CD8-positive, alpha-beta memory T cell (primary cell): ENCODE results near the gene PI4KB. TPM values are rescaled to one million over a fixed set of nuclear protein-coding genes. Genes with fewer than 3 reads are reported as not detected.
A peak's percentile ranks its signal among the peaks of the same experiment; 100 is the strongest.
"Not testable (repeated sequence)": the region's sequence is repeated elsewhere in the genome, so short reads cannot be mapped to it uniquely, and the experiment has no call there.

Experiments used
- CTCF ChIA-PET: fragments of 350-600 bp; sonication (Branson Sonifier 250); formaldehyde crosslinking; loops from one replicate; lab custom pipeline; 2021; ENCODE audit warnings: antibody characterized with exemption; lab: Charles Lee
- POLR2A ChIA-PET: fragments of 350-600 bp; sonication (Branson Sonifier 250); formaldehyde crosslinking; loops from one replicate; lab custom pipeline; 2021; ENCODE audit warnings: antibody characterized with exemption; lab: Charles Lee
- DNase-seq, 5 donors: peaks; one replicate each; pipeline versions ENCODE4 v3.0.0 to v3.0.0-alpha.2; 2020 to 2022; ENCODE audit warnings: mixed read lengths in 1 of 5
- H3K27ac ChIP-seq: one replicate; pipeline ENCODE4 v1.7.0; 2013; ENCODE audit warnings: low read depth, mild to moderate bottlenecking, low read length, moderate library complexity
- H3K27me3 ChIP-seq: 2 replicates; pipeline ENCODE4 v1.7.0; 2013; ENCODE audit warnings: low read length, mild to moderate bottlenecking; ENCODE audit not compliant: insufficient read depth, poor library complexity, severe bottlenecking
- H3K36me3 ChIP-seq: 2 replicates; pipeline ENCODE4 v1.7.0; 2013; ENCODE audit warnings: mild to moderate bottlenecking, low read length, moderate library complexity; ENCODE audit not compliant: insufficient read depth
- H3K4me1 ChIP-seq: 2 replicates; pipeline ENCODE4 v1.7.0; 2013; ENCODE audit warnings: mild to moderate bottlenecking, low read length, moderate library complexity; ENCODE audit not compliant: insufficient read depth
- H3K4me3 ChIP-seq: 2 replicates; pipeline ENCODE4 v1.7.0; 2013; ENCODE audit warnings: mild to moderate bottlenecking, low read length
- H3K9me3 ChIP-seq: 2 replicates; pipeline ENCODE4 v1.7.0; 2013; ENCODE audit warnings: mild to moderate bottlenecking, low read length
- H3K27ac Mint-ChIP-seq, 8 donors: one replicate each; pipeline ENCODE4 v1.8.0; 2020 to 2021; ENCODE audit warnings: mixed read lengths in 8 of 8, mild to moderate bottlenecking in 6 of 8, inconsistent platforms in 3 of 8, moderate library complexity in 3 of 8
- H3K27me3 Mint-ChIP-seq, 2 donors: one replicate each; pipeline ENCODE4 v1.8.0; 2020 to 2021; ENCODE audit warnings: mixed read lengths in 2 of 2, mild to moderate bottlenecking in 1 of 2, moderate library complexity in 1 of 2
- H3K36me3 Mint-ChIP-seq, 3 donors: one replicate each; pipeline ENCODE4 v1.8.0; 2020 to 2021; ENCODE audit warnings: mixed read lengths in 3 of 3, inconsistent platforms in 1 of 3, mild to moderate bottlenecking in 1 of 3
- H3K4me1 Mint-ChIP-seq, 3 donors: one replicate each; pipeline ENCODE4 v1.8.0; 2020 to 2021; ENCODE audit warnings: mixed read lengths in 3 of 3, inconsistent platforms in 1 of 3, mild to moderate bottlenecking in 1 of 3
- H3K4me3 Mint-ChIP-seq, 7 donors: one replicate each; pipeline ENCODE4 v1.8.0; 2020 to 2021; ENCODE audit warnings: mixed read lengths in 7 of 7, mild to moderate bottlenecking in 6 of 7, moderate library complexity in 4 of 7, inconsistent platforms in 2 of 7
- H3K9me3 Mint-ChIP-seq, 5 donors: one replicate each; pipeline ENCODE4 v1.8.0; 2020 to 2022; ENCODE audit warnings: mixed read lengths in 5 of 5, mild to moderate bottlenecking in 3 of 5, moderate library complexity in 2 of 5, inconsistent platforms in 1 of 5
- polyA plus RNA-seq: library from polyadenylated mRNA; unstranded; fragments of 300-500 nt; fragmentation: Illumina TruSeq; gene quantifications from one replicate; pipeline ENCODE4 v1.2.3, GENCODE V29; 2021
- total RNA-seq, 2 experiments: library from RNA; stranded (reverse); gene quantifications; one replicate each; pipeline ENCODE4 v1.2.3, GENCODE V29; 2021

Gene PI4KB
- total and polyA plus RNA-seq, 3 experiments from 2014 or later: 59.9 to 67.5 (median 65.5) TPM

DNA sequence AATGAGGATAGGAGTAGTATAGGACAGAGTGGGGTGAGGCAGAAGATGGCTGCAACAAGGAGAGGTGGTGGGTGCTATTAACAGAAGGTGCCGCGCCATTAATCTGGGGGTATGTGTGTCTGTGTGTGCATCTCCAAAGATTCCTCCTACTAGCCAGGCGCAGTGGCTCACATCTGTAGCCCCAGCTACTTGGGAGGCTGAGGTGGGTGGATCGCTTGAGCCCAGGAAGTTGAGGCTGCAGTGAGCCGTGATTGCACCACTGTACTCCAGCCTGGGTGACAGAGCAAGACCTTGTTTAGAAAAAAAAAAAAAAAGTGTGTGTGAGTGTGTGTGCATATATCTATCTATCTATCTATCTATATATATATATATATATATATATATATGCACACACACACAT, 51.9 kb downstream of the PI4KB start:
- H3K4me3 ChIP-seq, H3K4me3 Mint-ChIP-seq, DNase-seq, H3K9me3 Mint-ChIP-seq, CTCF ChIA-PET, H3K36me3 ChIP-seq, H3K27ac Mint-ChIP-seq, H3K27ac ChIP-seq, H3K27me3 ChIP-seq, H3K27me3 Mint-ChIP-seq, H3K4me1 ChIP-seq, H3K9me3 ChIP-seq, H3K4me1 Mint-ChIP-seq, POLR2A ChIA-PET: not testable (repeated sequence)
- H3K36me3 Mint-ChIP-seq: peaks cover 0 to 14% (median 2%) of the 10 kb centered on the region in 3 donors

DNA sequence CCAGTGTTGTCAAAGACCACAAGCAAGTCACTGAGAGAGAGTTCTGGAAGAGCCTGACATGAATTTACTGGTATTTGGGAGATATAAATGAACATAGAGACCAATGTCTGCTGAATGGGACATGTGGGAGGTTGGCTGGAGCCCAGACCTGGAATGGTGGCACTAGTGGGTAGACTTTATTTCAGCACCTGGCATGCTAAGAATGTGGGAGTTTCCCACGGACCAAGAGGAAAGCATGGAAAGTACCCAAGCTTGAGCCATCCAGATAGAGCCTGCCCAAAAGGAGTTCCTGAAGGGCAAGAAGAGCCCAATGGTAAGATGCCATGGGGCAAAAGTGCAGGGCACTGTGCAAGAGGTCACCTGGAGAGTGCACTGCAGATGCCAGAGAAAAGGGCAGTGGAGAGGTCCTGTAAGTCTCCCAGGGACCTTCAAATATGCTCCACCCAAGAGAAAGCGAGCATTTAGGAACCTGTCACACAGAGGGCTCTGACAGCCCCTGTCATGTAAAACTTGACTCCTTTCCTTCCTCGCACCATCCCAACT, 53.2 kb downstream of the PI4KB start:
- no peaks in the 10 kb centered on the region for H3K36me3 ChIP-seq
- no peak overlapping the region for H3K4me3 Mint-ChIP-seq
- H3K4me1 ChIP-seq: no peaks in the 10 kb centered on the region
- no peaks in the 10 kb centered on the region for H3K9me3 Mint-ChIP-seq
- ChIA-PET POLR2A (no interaction called here), CTCF (no interaction called here)
- H3K4me1 Mint-ChIP-seq: no peaks in the 10 kb centered on the region
- no peak overlapping the region for H3K27ac ChIP-seq
- H3K9me3 ChIP-seq: no peaks in the 10 kb centered on the region
- H3K27me3 Mint-ChIP-seq: peaks cover 0 to 2% of the 10 kb centered on the region in 2 donors
- H3K27ac Mint-ChIP-seq: peak overlapping the region in 1 of 8 donors; percentile 60
- H3K36me3 Mint-ChIP-seq: peaks cover 0 to 18% (median 4%) of the 10 kb centered on the region in 3 donors
- no peak for DNase-seq
- H3K27me3 ChIP-seq: no peaks in the 10 kb centered on the region
- no peak overlapping the region for H3K4me3 ChIP-seq

DNA sequence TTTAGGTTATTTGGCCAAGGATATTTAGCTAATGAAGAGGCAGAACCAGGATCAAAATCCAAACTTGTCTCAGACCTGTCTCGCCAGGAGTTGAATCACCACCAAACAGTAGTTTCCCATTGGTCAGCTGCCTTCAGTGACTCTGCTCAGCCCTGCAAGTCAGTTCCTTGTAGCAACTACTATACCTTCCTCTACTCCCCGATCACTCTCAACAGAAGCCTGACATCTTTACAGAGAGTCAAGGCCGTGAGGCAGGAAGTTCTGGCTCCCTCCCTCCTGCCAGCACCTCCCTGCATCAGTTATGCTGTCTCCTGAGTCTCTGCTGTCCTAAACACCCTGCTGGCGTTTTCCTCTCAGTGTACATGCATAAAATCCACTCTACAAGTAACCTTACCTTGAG, 59.5 kb downstream of the PI4KB start:
- Mint-ChIP-seq H3K9me3 (no peaks in the 10 kb centered on the region), H3K4me1 (no peaks in the 10 kb centered on the region), H3K27me3 (no peaks in the 10 kb centered on the region), H3K4me3 (no peak overlapping the region), H3K27ac (peak overlapping the region in 1 of 8 donors; percentile 73), H3K36me3 (peaks cover 10 to 64% (median 15%) of the 10 kb centered on the region in 3 donors)
- Histone ChIP-seq H3K36me3 (peaks cover 31% of the 10 kb centered on the region), H3K27ac (no peak overlapping the region), H3K9me3 (no peaks in the 10 kb centered on the region), H3K27me3 (no peaks in the 10 kb centered on the region), H3K4me3 (no peak overlapping the region), H3K4me1 (no peaks in the 10 kb centered on the region)
- DNase-seq: no peak
- ChIA-PET CTCF (no interaction called here), POLR2A (no interaction called here)

DNA sequence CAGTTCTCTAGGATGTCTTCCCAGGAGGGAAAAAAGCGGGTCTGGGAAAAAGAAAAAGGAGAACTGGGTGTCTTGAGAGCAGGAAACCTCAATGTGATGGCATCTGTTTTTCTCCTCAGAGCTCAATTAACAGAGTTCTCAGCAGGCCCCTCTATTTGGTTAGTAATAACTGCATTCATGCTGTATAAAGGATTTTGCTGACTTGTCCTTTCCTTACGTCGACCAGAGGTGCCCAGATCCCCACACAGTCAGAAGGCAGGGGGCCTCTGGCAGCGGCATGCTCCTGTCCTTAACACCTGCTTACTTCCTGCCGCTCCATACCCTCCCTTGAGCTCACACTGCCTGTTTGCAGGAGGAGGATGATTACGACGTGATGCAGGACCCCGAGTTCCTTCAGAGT, 60.4 kb downstream of the PI4KB start:
- DNase-seq: no peak
- Histone ChIP-seq H3K9me3 (no peaks in the 10 kb centered on the region), H3K36me3 (peaks cover 39% of the 10 kb centered on the region), H3K4me3 (no peak overlapping the region), H3K4me1 (no peaks in the 10 kb centered on the region), H3K27ac (no peak overlapping the region), H3K27me3 (no peaks in the 10 kb centered on the region)
- POLR2A ChIA-PET: no interaction called here
- H3K27ac Mint-ChIP-seq: peak overlapping the region in 1 of 8 donors; percentile 61
- H3K4me1 Mint-ChIP-seq: peaks cover 0 to 5% (median 0%) of the 10 kb centered on the region in 3 donors
- CTCF ChIA-PET: no interaction called here
- no peak overlapping the region for H3K4me3 Mint-ChIP-seq
- peaks cover 10 to 66% (median 13%) of the 10 kb centered on the region in 3 donors for H3K36me3 Mint-ChIP-seq
- H3K27me3 Mint-ChIP-seq: no peaks in the 10 kb centered on the region
- no peaks in the 10 kb centered on the region for H3K9me3 Mint-ChIP-seq

DNA sequence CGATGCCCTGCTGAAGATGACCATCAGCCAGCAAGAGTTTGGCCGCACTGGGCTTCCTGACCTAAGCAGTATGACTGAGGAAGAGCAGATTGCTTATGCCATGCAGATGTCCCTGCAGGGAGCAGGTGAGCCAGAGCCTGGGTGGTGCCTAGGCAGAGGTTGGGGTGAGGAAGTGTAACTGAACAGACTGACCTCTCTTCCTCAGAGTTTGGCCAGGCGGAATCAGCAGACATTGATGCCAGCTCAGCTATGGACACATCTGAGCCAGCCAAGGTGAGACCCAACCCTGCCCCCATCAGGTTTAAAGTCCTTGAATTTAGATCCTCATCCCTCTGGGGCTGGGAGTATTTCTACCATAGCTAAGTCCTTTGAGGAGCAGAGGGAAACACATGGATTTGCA, 60.9 kb downstream of the PI4KB start:
- H3K4me3 ChIP-seq: no peak overlapping the region
- peaks cover 39% of the 10 kb centered on the region for H3K36me3 ChIP-seq
- H3K36me3 Mint-ChIP-seq: peaks cover 10 to 62% (median 13%) of the 10 kb centered on the region in 3 donors
- H3K27me3 Mint-ChIP-seq: no peaks in the 10 kb centered on the region
- ChIA-PET POLR2A (no interaction called here), CTCF (no interaction called here)
- no peak overlapping the region for H3K27ac ChIP-seq
- H3K27ac Mint-ChIP-seq: no peak overlapping the region
- no peaks in the 10 kb centered on the region for H3K9me3 ChIP-seq
- no peaks in the 10 kb centered on the region for H3K9me3 Mint-ChIP-seq
- DNase-seq: no peak
- peaks cover 0 to 5% (median 0%) of the 10 kb centered on the region in 3 donors for H3K4me1 Mint-ChIP-seq
- H3K27me3 ChIP-seq: no peaks in the 10 kb centered on the region
- H3K4me1 ChIP-seq: no peaks in the 10 kb centered on the region
- H3K4me3 Mint-ChIP-seq: no peak overlapping the region

DNA sequence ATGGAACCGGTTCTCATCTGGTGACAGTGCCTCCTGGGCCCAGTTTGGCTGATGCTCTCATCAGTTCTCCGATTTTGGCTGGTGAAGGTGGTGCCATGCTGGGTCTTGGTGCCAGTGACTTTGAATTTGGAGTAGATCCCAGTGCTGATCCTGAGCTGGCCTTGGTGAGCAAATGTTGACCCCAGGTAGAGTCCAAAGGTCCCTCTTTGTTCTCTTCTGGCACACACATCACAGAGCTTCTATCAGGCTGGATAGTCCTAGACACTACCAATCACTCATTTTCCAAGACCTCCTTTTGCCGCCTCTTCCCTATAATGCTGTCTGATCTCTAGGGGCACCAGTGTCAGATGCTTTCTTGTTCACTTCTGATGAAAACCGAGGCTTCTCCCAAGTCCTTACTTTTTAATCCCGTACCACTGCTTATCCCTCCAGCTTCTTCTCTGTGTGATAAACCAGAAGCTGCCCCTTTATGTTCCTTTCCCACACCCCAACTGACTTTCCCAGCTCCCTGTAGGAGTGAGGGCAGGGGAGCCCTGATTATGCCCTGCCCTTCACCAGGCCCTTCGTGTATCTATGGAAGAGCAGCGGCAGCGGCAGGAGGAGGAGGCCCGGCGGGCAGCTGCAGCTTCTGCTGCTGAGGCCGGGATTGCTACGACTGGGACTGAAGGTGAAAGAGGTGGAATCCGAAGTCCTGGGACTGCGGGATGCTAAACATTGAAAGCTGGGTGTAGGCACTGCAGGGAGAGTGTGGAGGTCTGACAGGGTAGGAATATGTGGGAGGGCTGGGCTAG, 61.6 kb downstream of the PI4KB start:
- CTCF ChIA-PET: no interaction called here
- H3K4me3 Mint-ChIP-seq: no peak overlapping the region

DNA sequence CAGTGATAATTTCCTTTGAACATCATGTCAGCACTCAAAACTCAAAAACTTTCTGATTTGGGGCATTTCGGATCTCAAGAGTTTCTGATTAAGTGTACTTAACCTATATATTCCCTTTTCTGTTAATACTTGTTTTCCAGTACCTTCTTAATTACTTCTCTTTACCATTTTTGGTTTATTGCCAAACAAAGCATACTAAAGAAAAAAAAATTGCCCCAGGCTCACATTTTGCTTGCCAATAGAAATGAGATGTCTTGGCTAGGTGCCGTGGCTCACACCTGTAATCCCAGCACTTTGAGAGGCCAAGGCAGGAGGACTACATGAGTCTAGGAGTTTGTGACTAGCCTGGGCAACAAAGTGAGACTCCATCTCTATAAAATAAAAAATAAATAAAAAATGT, 67.9 kb downstream of the PI4KB start:
- H3K36me3 ChIP-seq: peaks cover 10% of the 10 kb centered on the region
- Mint-ChIP-seq H3K4me3 (peak overlapping the region in 1 of 7 donors; percentile 30), H3K36me3 (peaks cover 0 to 35% (median 4%) of the 10 kb centered on the region in 3 donors), H3K27ac (no peak overlapping the region), H3K27me3 (peaks cover 0 to 2% of the 10 kb centered on the region in 2 donors), H3K4me1 (peaks cover 29 to 49% (median 37%) of the 10 kb centered on the region in 3 donors), H3K9me3 (no peaks in the 10 kb centered on the region)
- H3K27me3 ChIP-seq: no peaks in the 10 kb centered on the region
- H3K4me3 ChIP-seq: no peak overlapping the region
- peaks cover 11% of the 10 kb centered on the region for H3K4me1 ChIP-seq
- no peak overlapping the region for H3K27ac ChIP-seq
- ChIA-PET CTCF (interaction anchor here (1.4 kb wide), 1 partner anchor 8 kb away, joined by 4 read pairs; no protein-coding TSS in a partner anchor), POLR2A (no interaction called here)
- H3K9me3 ChIP-seq: no peaks in the 10 kb centered on the region
- no peak for DNase-seq

More for the DNA sequence above, 61.6 kb downstream of the PI4KB start:
- no peaks in the 10 kb centered on the region for H3K9me3 ChIP-seq
- H3K27ac Mint-ChIP-seq: peak overlapping the region in 4 of 8 donors; percentile 26 to 70 (median 51)
- peaks cover 0 to 5% (median 0%) of the 10 kb centered on the region in 3 donors for H3K4me1 Mint-ChIP-seq
- H3K27me3 Mint-ChIP-seq: no peaks in the 10 kb centered on the region
- no peak for DNase-seq
- no peak overlapping the region for H3K27ac ChIP-seq
- H3K36me3 Mint-ChIP-seq: peaks cover 10 to 61% (median 13%) of the 10 kb centered on the region in 3 donors
- H3K9me3 Mint-ChIP-seq: no peaks in the 10 kb centered on the region
- peaks cover 39% of the 10 kb centered on the region for H3K36me3 ChIP-seq
- no peaks in the 10 kb centered on the region for H3K27me3 ChIP-seq
- no peaks in the 10 kb centered on the region for H3K4me1 ChIP-seq
- H3K4me3 ChIP-seq: no peak overlapping the region
- POLR2A ChIA-PET: no interaction called here

DNA sequence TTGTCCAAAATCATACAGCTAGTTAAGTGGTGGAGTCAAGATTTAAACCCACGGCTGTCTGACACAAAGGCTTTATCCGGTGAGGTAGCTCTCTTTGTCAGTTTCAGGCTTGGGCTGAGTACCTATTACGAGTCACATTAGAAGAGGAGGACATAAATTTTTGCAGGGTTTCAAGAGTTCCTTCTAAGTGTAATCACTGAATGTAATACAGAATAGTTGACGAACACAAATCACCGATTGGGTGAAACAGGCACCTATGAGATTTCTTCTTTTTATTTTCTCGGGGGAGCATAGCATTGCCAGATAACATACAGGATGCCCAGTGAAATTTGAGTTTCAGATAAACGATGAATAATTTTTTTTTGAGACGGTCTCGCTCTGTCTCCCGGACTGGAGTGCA, 71.8 kb downstream of the PI4KB start:
- Histone ChIP-seq H3K9me3 (no peaks in the 10 kb centered on the region), H3K27me3 (no peaks in the 10 kb centered on the region), H3K4me1 (peaks cover 11% of the 10 kb centered on the region), H3K36me3 (no peaks in the 10 kb centered on the region), H3K27ac (peak overlapping the region; percentile 77), H3K4me3 (peak overlapping the region; percentile 69)
- ChIA-PET POLR2A (interaction anchor here (0.7 kb wide), 1 partner anchor 161 kb away, joined by 3 read pairs; no protein-coding TSS in a partner anchor), CTCF (interaction anchor here (1.6 kb wide), 1 partner anchor 85 kb away, joined by 7 read pairs; no protein-coding TSS in a partner anchor)
- peaks cover 0 to 2% of the 10 kb centered on the region in 2 donors for H3K27me3 Mint-ChIP-seq
- peaks cover 35 to 46% (median 43%) of the 10 kb centered on the region in 3 donors for H3K4me1 Mint-ChIP-seq
- peak overlapping the region; percentile 92 to 96 (median 94) for H3K4me3 Mint-ChIP-seq
- peaks cover 0 to 21% (median 0%) of the 10 kb centered on the region in 3 donors for H3K36me3 Mint-ChIP-seq
- peak overlapping the region; percentile 65 to 99 (median 92) for H3K27ac Mint-ChIP-seq
- H3K9me3 Mint-ChIP-seq: no peaks in the 10 kb centered on the region
- no peak for DNase-seq
